SK-N-SH treated with all-trans-retinoic acid at 6 μM for 48 hours (cell line): ENCODE measurements around the gene FAM217B.

Source experiments
- CSRNP3 ChIP-seq: fragments of 250-450 bp; sonication (Bioruptor Pico); IDR thresholded peaks from 2 replicates; pipeline ENCODE4 v1.5.1; 2021; ENCODE audit warnings: mild to moderate bottlenecking, moderate library complexity
- TF ChIP-seq, protein P1 (sequence below): fragments of 250-450 bp; sonication (Bioruptor Pico); IDR thresholded peaks from 2 replicates; pipeline ENCODE4 v1.8.0; 2020; ENCODE audit warnings: mild to moderate bottlenecking, moderate library complexity, borderline replicate concordance

- no peak for TF ChIP-seq CSRNP3
- TF ChIP-seq, protein P1, sequence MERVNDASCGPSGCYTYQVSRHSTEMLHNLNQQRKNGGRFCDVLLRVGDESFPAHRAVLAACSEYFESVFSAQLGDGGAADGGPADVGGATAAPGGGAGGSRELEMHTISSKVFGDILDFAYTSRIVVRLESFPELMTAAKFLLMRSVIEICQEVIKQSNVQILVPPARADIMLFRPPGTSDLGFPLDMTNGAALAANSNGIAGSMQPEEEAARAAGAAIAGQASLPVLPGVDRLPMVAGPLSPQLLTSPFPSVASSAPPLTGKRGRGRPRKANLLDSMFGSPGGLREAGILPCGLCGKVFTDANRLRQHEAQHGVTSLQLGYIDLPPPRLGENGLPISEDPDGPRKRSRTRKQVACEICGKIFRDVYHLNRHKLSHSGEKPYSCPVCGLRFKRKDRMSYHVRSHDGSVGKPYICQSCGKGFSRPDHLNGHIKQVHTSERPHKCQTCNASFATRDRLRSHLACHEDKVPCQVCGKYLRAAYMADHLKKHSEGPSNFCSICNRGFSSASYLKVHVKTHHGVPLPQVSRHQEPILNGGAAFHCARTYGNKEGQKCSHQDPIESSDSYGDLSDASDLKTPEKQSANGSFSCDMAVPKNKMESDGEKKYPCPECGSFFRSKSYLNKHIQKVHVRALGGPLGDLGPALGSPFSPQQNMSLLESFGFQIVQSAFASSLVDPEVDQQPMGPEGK (CRISPR knock-in tag), result no peak
Observed at GRCh38 chr20:59983076-59983475, 42.9 kb downstream of the FAM217B start.
